Small intestine (tissue), 7 donors: ENCODE measurements around the gene JAKMIP1. TPM values are rescaled to one million over a fixed set of nuclear protein-coding genes. Genes with fewer than 3 reads are reported as not detected.

Experiments used
- DNase-seq, 2 donors: peaks; one replicate each; pipeline versions ENCODE4 v3.0.0 to v3.0.0-alpha.2; 2013
- FAIRE-seq: peaks from 2 replicates; lab custom pipeline; 2012; peaks lifted over from hg19 to GRCh38; lab: Jason Lieb, UNC
- H3K27ac ChIP-seq, 3 donors: one replicate each; pipeline ENCODE4 v1.5.1; 2013; ENCODE audit warnings: low read length in 2 of 3, mild to moderate bottlenecking in 2 of 3, control low read depth in 1 of 3, inconsistent platforms in 1 of 3, low read depth in 1 of 3, moderate library complexity in 1 of 3
- H3K27me3 ChIP-seq, 3 donors: one replicate each; pipeline ENCODE4 v1.6.1; 2013; ENCODE audit warnings: low read length in 3 of 3, inconsistent platforms in 1 of 3; ENCODE audit not compliant: control insufficient read depth in 3 of 3, insufficient read depth in 3 of 3
- H3K36me3 ChIP-seq, 3 donors: one replicate each; pipeline ENCODE4 v1.6.1; 2013; ENCODE audit warnings: low read length in 3 of 3, inconsistent platforms in 1 of 3, low read depth in 1 of 3, mild to moderate bottlenecking in 1 of 3, moderate library complexity in 1 of 3; ENCODE audit not compliant: control insufficient read depth in 3 of 3, insufficient read depth in 2 of 3
- H3K4me1 ChIP-seq, 3 donors: one replicate each; pipeline ENCODE4 v1.6.1; 2013; ENCODE audit warnings: low read length in 2 of 3, inconsistent platforms in 1 of 3, low read depth in 1 of 3, mild to moderate bottlenecking in 1 of 3, moderate library complexity in 1 of 3; ENCODE audit not compliant: control insufficient read depth in 3 of 3, insufficient read depth in 2 of 3
- H3K4me3 ChIP-seq, 3 donors: one replicate each; pipeline ENCODE4 v1.5.1; 2013; ENCODE audit warnings: low read length in 3 of 3, control low read depth in 1 of 3, inconsistent platforms in 1 of 3, low read depth in 1 of 3, mild to moderate bottlenecking in 1 of 3, moderate library complexity in 1 of 3
- H3K9me3 ChIP-seq, 2 donors: one replicate each; pipeline ENCODE4 v1.6.1; 2013; ENCODE audit warnings: low read depth in 1 of 2, low read length in 1 of 2; ENCODE audit not compliant: control insufficient read depth in 2 of 2, insufficient read depth in 1 of 2
- WGBS, 3 donors: extraction: QIAGEN DNeasy Blood & Tissue Kit; methylation state at CpG; one replicate each; pipeline ENCODE4 v1.1.7; 2013; 5-methylcytosine and 5-hydroxymethylcytosine counted together
- polyA plus RNA-seq, 4 donors: library from polyadenylated mRNA; stranded (reverse) in 3 of 4; unstranded in 1 of 4; fragments of 200-250 nt in 3 of 4; fragments of 120-200 nt in 1 of 4; gene quantifications; one replicate each; pipeline versions ENCODE4 v1.2.1 to v1.2.3, GENCODE V29; 2013
- donor health status: healthy with polysubstance abuse.
- donor health status: control.
- donor health status: control.
- donor health status: Bipolar disorder and iron deficiency.
- donor health status: healthy.

Gene JAKMIP1
- polyA plus RNA-seq, 4 donors = 0.25 to 1.8 (median 1.0) TPM

DNA sequence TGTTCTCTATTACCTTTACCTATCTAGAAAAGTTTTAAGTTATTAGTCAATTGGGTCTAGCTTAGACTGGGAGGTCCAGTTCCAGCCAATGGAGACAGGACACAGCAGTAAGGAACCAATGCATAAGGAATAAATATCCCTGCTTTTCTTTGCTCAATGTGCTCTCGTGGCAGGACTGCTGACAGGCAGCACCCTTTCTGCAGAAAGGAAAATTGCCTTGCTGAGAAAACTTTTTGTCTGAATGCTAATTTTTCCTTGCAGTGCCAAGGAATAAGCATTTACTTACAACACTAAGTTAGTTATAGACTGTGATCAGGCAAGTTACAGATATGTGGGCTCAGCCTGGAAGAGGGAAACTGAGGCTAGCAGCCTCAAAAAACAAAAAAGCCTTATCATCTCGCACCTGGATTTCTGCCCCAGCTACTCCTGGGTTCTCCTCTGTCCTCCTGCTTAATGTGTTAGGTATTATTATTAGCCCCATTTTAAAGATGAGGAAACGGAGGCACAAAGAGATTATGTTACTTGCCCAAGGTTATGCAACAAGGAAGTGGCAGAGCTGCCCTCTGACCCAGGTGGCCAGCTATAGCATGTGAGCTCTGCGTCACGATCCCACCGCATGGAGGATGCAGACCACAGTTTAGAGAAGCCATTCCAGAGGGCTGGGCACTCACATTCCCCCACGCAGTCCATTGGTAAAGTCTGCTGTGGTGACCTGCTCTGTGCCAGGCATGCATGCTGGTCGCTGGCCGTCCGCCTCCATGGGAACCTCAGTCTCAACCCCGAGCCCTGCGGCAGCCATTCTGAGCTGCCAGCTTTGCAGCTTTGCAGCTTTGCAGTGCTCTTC, 141.6 kb downstream of the JAKMIP1 start:
- Histone ChIP-seq H3K4me1 (no peaks in the 10 kb centered on the region), H3K4me3 (no peak overlapping the region), H3K9me3 (peaks cover 5 to 49% of the 10 kb centered on the region in 2 donors), H3K27me3 (no peaks in the 10 kb centered on the region), H3K36me3 (no peaks in the 10 kb centered on the region), H3K27ac (no peak overlapping the region)
- 91 to 93% (median 91%) methylated on average over 12 of the region's 12 CpGs for WGBS, 3 donors
- FAIRE-seq (no peak), DNase-seq (no peak)

DNA sequence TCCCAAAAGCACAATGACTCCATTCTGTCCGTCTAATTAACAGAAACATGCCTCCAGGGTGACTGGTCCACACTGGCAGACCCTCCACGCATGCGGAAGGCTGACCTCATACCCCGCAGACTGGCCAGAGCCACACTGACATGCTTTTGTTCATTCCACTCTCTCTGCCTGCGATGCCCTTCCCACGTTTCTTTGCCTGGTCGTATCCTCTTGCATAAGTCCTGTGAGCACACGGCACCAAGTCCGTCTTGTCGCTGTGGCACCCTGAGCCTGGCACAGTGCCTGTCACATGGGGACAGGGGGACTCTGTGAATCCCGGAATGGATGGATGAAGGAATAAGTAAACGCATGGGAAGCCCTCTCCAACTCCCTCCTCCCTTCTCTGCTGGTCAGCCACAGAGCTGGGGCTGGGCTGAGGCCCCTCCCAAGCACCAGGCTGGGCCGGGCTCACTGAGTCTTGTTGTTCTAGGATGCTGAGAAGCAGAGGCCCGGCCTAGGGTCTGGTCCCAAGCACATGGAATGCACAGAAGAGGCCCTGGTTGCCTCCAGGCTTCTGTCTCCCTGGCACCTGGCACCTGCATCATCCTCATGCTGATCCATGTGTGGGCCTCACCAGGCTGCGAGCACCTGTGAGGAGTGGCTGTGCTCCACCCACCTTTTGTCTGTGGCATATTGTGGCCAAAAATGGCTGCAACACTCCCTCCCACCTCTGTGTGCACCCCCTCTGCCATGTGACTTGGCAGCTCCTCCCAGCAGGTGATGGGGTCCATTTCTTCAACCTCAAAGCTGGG, 143.2 kb downstream of the JAKMIP1 start:
- Histone ChIP-seq H3K36me3 (no peaks in the 10 kb centered on the region), H3K27me3 (no peaks in the 10 kb centered on the region), H3K27ac (no peak overlapping the region), H3K4me1 (no peaks in the 10 kb centered on the region), H3K9me3 (peaks cover 5 to 49% of the 10 kb centered on the region in 2 donors), H3K4me3 (no peak overlapping the region)
- no peak for FAIRE-seq
- 86% methylated on average over 15 of the region's 15 CpGs for WGBS, 3 donors
- DNase-seq = no peak

DNA sequence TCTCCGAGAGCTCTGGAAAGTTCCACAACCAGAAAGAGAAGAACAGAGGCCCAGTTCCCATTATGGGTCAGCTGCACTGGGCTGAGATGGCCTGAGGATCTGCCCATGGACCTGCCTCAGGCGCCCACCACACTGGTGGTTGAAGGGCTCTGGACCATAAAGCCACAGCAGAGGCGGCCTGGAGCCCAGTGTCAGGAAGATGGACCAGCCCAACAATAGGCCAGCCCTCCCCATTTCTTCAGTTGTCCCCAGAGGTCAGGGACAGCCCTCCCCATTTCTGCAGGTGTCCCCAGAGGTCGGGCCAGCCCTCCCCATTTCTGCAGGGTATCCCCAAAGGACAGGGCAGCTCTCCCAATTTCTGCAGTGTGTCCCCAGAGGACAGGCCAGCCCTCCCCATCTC, 144.9 kb downstream of the JAKMIP1 start:
- Histone ChIP-seq H3K36me3 (no peaks in the 10 kb centered on the region), H3K27me3 (no peaks in the 10 kb centered on the region), H3K4me3 (no peak overlapping the region), H3K9me3 (peaks cover 5 to 35% of the 10 kb centered on the region in 2 donors), H3K4me1 (no peaks in the 10 kb centered on the region), H3K27ac (no peak overlapping the region)
- DNase-seq (no peak), FAIRE-seq (no peak)
- 61 to 81% (median 76%) methylated on average over 4 of the region's 4 CpGs for WGBS, 3 donors

DNA sequence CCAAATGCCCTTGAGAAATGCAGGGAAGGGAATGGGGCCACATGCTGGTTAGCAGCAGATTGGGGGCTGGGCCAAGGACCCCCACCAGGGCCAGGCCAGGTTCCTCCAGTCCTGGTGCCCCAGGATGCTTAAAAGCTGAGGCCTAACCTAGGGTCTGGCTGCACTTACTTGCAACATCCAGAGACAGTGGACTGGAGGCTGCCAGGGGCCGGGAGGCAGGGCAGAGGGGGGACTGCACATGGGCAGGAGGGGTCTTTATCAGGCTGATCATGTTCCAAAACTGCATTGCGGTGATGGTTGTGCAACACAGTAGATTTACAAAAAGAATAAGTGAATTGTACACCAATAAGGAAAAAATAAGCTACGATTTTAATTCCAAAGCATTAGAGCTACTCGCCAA, 145.3 kb downstream of the JAKMIP1 start:
- DNase-seq = no peak
- no peak overlapping the region for H3K27ac ChIP-seq
- H3K4me3 ChIP-seq = no peak overlapping the region
- H3K9me3 ChIP-seq = peaks cover 5 to 31% of the 10 kb centered on the region in 2 donors
- H3K27me3 ChIP-seq = no peaks in the 10 kb centered on the region
- WGBS, 3 donors = 86 to 90% (median 90%) methylated on average over 4 of the region's 4 CpGs
- no peaks in the 10 kb centered on the region for H3K4me1 ChIP-seq
- H3K36me3 ChIP-seq = no peaks in the 10 kb centered on the region
- no peak for FAIRE-seq

- 72 to 74% (median 73%) methylated on average over 16 of the region's 16 CpGs for WGBS, 3 donors
- no peaks in the 10 kb centered on the region for H3K4me1 ChIP-seq
- FAIRE-seq (no peak), DNase-seq (no peak)
- no peak overlapping the region for H3K4me3 ChIP-seq
- H3K27ac ChIP-seq = no peak overlapping the region
- H3K9me3 ChIP-seq = peaks cover 5 to 24% of the 10 kb centered on the region in 2 donors
- no peaks in the 10 kb centered on the region for H3K36me3 ChIP-seq
- no peaks in the 10 kb centered on the region for H3K27me3 ChIP-seq
These were observed 146.0 kb downstream of the JAKMIP1 start for GRCh38 chr4:6054162-6054922.

DNA sequence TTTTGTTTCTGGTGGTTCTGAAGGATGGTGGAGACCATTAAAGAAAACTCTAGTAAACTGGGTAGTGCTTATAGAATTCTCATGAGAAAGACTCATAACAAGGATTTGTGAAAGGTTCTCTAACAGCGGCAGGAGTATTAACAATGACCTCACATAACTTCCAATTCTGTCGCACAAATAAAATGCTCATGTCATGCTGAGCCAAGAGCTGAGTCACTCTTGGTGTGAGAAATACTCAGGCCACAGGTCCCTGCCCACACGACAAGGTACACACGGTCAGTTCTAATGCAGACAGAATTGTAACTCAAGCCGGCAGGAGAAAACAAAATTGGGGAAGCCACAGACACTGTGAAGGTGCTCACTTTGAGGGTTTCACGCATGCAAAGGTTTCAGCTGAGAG, 147.7 kb downstream of the JAKMIP1 start:
- DNase-seq (no peak), FAIRE-seq (no peak)
- no peaks in the 10 kb centered on the region for H3K27me3 ChIP-seq
- no peak overlapping the region for H3K27ac ChIP-seq
- no peak overlapping the region for H3K4me3 ChIP-seq
- WGBS, 3 donors = 77 to 80% (median 80%) methylated on average over 6 of the region's 6 CpGs
- H3K4me1 ChIP-seq = no peaks in the 10 kb centered on the region
- peaks cover 2 to 9% of the 10 kb centered on the region in 2 donors for H3K9me3 ChIP-seq
- no peaks in the 10 kb centered on the region for H3K36me3 ChIP-seq

DNA sequence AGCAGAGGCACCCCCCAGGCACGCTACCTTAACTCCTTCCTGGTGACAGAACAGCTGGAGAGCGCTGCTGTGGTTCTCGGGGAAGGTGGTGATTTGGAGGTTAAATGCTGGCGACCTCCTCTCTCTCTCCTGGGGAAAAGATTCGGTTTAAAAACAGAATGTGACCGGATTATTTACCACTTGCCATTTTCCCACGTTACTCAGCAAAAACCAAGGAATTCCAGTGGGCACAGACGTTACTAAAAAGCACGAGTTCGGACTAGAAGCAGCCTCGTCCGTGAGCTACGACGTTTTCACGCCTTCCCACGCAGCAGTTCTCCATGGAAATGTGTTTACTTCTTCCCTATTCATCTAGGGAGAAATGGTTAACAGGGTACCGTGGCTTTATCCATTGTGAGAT, 149.8 kb downstream of the JAKMIP1 start:
- no peak for FAIRE-seq

DNA sequence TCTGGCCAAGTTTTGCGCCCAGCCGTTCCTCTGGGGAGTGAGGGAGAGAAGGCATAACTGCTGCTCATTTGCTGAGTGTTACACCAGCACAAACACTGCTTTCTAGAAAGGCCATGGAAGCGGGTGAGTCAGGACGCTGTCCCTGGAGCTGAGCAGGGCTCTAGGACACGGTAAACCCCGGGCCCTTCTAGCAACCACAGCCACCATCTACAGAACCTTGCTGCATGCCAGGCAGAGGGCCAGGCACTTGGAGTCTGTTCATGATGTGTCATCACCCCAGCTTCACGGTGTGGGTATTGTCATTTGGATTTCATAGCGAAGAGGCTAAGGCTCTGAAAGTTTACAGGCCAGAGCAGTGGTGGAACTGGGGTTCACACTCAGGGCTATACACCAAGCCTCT, 150.4 kb downstream of the JAKMIP1 start:
- Histone ChIP-seq H3K4me3 (no peak overlapping the region), H3K27ac (no peak overlapping the region), H3K4me1 (no peaks in the 10 kb centered on the region), H3K9me3 (no peaks in the 10 kb centered on the region), H3K36me3 (no peaks in the 10 kb centered on the region), H3K27me3 (no peaks in the 10 kb centered on the region)
- no peak for DNase-seq
- WGBS, 3 donors = 84 to 91% (median 90%) methylated on average over 8 of the region's 8 CpGs
- FAIRE-seq = no peak

More for the DNA sequence above, 149.8 kb downstream of the JAKMIP1 start:
- no peak overlapping the region for H3K27ac ChIP-seq
- H3K36me3 ChIP-seq = no peaks in the 10 kb centered on the region
- no peaks in the 10 kb centered on the region for H3K4me1 ChIP-seq
- WGBS, 3 donors = 62 to 67% (median 66%) methylated on average over 17 of the region's 17 CpGs
- DNase-seq = no peak
- H3K4me3 ChIP-seq = no peak overlapping the region
- no peaks in the 10 kb centered on the region for H3K27me3 ChIP-seq
- no peaks in the 10 kb centered on the region for H3K9me3 ChIP-seq
